Activated T-cell treated with anti-CD3 and anti-CD28 coated beads, Interleukin-2, amount 50 U/mL, for 1 hour (primary cell): Measurements from ENCODE around the gene PEX11G.

Experiments used
- DNase-seq: peaks from one replicate; pipeline ENCODE4 v3.0.0-alpha.2; 2020

PEX11G gene

DNA sequence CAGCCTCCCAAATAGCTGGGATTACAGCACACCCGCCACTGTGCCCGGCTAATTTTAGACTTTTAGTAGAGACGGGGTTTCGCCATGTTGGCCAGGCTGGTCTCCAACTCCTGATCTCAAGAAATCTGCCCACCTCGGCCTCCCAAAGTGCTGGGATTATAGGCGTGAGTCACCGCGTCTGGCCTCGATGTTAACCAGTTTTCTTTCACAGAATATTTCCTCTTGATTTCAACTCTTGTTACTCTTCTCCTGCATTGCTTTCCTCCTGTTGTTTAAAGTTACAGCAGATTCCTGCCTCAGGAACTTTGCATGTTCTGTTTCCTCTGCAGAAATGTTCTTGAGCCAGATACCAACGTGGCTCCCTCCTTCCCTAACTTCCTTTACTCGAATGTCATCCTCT is 3.7 kb upstream of the PEX11G start:
- no peak for DNase-seq

DNA sequence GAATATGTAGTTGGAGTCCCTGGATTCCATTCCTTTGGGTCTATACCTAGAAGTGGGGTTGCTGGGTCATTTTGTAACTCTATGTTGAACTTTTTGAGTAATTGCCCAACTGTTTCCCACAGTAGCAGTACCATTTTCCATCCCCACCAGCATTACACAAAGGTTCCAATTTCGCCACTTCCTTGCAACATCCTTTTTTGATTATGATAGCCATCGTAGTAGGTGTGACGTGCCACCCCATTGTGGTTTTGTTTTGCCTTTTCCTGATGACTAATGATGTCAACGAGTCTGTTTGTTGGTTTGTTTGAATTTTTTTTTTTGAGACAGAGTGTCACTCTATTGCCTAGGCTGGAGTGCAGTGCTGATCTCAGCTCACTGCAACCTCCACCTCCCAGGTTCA is 3.3 kb upstream of the PEX11G start:
- no peak for DNase-seq

DNA sequence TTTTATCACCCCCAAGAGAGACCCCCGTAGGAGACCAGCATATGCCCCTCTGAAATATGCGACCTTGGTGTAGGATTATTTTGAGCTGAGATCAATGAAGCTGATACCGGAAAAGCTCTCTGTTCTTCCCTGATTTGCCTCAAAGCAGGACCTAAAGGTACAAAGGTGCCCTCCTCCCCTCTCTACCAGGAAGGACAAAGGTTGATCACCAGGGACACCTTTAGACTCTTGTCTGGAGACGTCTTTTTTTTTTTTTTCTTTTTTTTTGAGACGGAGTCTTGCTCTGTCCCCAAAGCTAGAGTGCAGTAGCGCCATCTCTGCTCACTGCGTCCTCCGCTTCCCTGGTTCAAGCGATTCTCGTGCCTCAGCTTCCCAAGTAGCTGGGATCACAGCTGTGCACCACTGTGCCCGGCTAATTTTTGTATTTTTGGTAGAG is 792 bp upstream of the PEX11G start:
- DNase-seq: no peak

DNA sequence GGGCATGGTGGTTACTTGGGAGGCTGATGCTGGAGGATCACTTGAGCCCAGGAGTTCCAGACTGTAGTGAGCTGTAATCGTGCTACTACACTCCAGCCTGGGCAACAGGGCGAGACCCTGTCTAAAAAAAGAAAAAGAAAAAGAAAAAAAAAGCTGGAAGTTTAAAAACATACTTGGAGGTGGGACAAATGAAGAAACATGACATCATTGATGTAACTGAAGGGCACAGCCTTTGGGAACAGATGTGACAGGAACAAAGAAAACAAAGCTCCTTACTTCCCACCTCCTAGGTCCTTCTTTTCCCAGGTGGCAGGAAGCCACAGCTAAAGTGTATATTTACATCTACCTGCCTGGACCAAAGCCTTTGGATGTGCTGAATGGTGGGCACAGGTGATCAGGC is 1.9 kb downstream of the PEX11G start:
- no peak for DNase-seq

DNA sequence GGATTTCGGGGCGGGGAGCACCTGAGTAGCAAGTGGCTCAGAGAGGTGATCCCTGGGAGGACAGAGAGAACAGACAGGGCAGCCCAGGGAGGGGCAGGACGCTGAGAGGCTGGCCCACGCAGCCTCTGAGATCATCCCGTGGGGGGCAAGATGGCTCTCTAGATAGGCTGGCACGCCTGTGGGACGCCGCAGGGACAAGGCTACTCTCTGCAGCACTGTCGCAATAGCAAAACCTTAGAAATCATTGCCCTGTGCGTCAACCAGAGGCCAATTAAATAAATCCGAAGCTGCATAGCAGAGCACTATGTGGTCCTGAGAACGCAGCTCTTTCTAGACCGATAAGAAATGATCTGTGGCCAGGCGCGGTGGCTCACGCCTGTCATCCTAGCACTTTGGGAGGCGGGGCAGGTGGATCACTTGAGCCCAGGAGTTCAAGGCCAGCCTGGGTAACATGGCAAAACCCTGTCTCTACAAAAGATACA is 5.1 kb downstream of the PEX11G start:
- no peak for DNase-seq

DNA sequence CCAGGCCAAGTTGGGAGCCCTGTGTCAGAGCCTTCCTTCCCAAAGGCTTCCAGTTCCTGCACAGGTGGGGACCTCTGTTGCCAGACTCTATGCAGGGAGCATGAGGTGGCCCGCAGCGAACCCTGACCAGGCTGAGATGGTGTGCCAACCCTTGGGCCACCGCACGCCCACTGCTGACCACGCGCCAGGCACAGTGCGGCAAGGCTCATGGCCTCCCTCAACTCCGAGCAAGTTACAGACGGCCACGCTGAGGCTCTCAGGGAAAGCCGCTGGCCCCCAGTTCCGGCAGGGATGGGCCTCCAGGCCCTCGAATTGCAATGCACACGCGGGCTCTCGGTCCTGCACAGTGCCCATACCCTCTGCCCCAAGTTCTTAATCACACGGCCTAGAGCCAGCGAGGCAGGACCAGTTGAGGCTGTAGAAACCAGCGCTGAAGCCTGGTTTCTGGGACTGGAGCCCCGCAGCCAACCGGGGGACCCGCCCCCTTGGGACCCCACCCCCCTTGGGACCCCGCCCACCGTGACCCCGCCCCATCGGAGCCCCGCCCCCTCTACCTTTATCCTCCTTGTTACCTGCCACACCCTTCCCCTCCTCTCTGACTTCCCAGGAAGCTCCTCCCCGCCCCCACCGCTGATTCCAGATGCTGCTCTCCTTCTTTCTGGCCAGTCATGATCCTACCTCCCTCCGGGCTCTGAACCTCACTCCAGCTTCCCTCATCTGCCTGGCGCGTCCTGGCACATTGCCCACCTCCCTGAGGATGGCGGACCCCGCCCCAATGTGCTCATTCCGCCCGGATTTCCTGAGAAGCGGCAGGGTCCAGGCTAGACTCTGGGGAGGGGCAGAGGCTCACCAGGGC is 6.0 kb downstream of the PEX11G start:
- DNase-seq: no peak

DNA sequence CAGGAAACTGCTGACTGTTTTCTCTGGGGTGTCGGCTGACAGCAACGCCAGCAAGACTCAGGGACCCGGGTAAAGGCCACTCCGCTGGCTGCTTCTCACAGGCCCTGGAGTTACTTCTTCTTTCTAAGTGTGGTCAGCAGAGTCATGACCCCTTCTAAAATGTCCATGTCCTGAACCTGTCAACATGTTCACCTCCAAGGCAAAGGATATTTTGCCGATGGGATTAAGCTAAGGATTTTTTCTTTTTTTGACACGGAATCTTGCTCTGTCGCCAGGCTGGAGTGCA is 7.9 kb downstream of the PEX11G start:
- no peak for DNase-seq

DNA sequence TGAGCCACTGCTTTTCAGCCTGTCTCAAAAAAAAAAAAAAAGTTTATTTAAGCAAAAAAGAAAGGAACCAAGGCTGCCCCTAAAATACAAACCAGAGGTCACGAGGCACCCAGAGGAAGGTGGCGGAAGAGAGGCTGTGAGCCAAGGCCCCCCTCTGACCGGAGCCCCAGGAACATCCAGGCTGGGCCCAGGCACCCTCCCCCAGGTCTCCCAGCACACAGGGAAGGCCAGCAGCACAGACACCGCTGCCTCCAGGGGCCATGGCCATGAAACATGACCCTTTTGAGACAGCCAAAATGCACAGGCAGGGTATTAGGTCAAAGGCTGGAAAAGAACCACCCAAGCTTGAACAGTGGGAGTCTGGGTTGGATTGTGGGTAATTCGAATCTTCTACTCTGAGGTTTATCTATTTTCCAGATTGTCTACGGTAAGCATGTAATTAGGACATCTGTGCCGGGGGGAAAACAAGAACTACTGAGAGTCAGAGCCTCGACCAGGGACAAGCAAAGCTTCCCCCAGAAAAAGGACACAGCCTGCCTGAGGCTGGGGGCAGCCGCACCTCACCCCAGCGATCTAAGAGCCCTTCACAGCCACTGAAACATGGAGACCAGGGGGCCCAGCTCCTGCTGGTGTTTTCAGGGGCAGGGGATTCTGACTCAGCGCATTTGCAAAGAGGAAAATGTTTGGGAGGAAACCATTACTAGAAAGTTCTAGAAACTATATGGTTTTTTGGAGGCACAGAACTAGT is 8.4 kb downstream of the PEX11G start:
- no peak for DNase-seq

DNA sequence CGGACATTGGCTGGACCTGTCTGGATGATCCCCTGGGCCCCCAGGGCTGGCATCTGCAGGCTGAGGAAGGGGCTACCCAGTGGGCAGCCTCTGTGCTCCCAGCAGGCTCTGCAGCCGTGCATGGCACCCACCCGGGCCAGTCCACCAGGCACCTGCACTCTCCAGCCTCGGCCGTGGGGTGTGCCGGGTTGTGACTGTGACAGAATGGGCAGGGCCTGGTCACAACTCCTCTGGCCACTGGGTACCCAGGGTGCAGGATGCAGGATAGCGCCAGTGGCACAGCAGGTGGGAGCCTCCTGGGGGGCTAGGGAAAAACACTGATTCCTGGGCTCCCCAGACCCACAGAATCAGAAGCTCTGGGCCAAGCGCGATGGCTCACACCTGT is 10.0 kb downstream of the PEX11G start:
- no peak for DNase-seq

DNA sequence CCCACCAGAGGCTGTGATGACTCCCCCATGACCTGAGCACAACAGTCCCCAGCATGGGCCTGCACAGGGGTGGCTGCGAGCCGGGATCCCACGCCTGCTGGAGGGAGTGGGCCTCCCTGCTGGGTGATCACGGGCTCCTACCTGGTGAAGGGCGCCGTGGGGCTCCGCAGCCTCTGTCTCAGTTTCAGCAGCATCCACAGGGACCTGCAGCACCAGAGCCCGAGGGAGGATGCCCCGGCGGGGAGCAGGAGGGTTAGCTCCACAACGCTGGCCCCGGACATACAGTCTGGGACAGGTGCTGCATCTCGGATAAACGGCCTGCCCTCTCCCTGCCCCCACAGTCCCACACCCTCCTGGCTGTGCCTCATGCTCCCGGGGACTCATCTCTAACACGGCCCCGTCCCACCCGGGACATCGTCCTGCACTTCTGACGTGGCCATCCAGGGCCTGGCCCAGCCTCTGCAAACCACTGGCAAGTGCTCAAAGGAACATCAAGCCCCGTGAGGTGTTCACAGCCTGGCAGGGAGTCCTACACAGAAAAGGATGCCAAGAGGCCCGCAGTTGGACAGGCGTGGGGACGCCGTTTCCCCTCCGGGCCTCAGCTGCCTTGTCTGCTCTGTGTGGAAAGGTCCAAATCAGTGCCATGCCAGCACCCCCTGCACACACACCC is 10.5 kb downstream of the PEX11G start:
- DNase-seq: no peak

DNA sequence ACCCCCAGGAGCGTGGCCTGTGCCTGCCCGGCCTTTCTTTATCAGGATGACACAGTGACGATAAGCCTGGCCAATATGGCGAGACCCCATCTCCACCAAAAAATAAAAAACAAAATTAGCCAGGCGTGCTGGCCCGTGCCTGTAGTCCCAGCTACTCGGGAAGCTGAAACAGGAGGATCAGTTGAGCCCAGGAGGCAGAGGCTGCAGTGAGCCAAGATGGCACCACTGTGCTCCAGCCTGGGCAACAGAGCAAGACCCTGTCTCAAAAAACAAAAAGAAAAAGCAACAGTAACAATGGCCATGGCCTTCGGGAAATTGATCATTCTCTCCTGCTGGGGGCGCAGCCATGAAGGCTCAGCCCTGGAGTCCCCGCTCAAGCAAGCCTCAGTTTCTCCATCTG is 11.1 kb downstream of the PEX11G start:
- no peak for DNase-seq

DNA sequence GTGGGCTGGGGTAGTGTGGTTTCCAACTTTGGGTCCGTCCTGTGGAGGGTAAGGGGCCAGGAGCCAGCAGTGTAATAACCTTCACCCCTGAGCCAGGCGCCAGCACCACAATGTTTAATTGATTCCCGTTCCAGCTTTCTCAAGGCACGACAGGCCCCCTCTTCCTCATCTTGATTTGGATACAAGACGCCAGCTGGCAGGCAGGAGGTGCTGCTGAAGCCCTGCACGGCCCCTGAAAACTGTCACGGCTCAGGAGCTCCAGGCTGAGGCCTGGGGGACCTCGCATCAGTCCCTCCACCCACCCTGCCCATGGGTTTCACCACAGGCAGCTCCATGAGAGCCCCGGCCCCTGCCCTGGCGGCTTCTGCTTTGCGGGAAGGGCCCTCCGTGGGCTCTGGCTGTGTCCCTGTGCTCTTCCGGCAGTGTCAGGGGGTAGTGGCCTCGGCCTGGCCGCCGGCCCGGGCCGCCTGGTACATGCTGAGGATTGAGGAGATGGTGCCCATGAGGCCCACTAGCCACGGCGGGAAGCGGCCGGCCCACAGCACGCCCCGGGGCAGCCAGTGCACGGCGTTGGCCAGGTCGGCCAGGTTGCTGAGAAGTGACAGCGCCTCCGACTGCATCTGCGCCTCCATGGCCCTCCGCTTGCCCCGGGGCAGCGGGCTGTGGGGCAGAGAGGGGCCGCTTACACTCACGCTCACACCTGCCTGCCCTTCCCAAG is 11.9 kb downstream of the PEX11G start:
- no peak for DNase-seq

DNA sequence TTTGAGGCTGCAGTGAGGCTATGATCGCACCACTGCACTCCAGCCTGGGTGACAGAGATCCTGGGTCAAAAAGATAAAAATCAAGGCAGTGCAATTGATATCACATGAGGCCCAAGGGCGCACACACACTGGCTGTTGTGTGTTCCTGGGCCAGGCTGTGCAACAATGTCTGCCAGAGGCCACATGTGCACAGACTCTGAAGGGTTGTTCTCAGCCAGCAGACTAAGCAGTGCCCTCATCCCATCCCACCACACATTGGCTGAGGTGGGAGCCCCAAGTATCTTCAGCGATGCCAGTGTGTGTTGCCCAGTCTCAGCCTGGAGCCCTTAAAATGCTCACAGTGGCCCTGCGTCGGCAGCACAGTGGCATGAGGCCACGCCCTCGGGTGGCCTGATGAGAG is 12.6 kb downstream of the PEX11G start:
- no peak for DNase-seq

DNA sequence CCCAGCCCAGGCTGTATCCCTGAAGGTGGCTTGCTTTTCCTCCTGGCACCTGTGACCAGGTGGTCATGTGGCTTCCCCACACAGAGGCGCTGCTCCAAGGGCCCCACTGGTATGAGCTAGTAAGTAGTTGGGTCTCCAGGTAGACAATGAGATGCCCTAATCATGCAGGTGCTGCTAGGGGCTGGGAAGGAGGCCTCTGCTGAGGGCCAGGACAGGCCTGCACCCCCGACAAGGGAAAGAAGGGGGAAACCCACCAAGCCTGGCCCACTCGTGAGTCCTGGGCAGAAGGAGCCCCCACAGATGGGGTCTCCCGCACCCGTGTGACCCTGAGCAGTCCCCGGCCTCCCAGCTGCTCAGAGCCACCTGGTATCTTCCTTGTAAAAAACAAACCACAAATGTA is 13.2 kb downstream of the PEX11G start:
- no peak for DNase-seq

DNA sequence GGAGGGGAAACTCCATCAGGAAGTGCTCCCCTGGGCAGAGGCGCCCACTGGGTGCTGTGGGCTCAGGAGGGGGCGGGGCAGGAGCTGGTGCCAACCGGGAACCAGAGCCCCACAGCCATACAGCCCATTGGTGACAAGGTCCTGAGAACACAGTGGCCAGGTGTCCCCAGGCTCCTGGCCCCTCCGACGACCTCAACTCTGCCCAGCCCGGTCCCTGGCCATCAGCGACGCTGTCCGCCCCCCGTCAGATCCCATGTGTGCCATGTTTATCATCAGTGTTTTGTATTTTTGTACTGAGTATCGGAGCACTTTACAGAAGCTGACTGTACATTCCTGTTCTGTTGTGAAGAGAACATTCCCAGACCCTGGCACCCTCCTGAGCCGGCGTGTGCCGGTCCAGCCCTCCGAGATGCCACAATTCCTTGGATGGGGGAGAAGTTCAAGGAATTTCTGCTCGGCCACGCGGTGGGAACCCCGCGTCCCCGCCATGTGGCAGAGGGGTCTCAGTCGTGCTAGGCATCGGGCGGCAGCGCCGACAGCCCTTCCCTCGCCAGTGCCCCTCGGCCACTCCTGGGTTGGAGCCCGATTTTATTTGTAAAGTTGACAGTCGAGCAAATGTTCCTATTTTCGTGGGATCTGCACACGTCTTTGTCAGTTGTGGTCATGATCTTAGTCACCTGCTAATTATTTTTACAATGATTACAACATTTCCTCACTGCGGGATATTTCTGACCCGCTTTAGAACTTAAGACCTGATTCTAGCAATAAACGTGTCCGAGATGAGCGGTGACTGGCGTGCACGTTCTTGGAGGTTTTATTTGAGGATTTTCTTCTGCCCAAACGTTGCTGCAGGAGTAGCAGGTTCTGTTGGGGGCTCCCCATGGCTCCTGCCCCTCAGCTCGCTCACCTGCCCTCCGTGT is 16.9 kb downstream of the PEX11G start:
- DNase-seq: no peak

DNA sequence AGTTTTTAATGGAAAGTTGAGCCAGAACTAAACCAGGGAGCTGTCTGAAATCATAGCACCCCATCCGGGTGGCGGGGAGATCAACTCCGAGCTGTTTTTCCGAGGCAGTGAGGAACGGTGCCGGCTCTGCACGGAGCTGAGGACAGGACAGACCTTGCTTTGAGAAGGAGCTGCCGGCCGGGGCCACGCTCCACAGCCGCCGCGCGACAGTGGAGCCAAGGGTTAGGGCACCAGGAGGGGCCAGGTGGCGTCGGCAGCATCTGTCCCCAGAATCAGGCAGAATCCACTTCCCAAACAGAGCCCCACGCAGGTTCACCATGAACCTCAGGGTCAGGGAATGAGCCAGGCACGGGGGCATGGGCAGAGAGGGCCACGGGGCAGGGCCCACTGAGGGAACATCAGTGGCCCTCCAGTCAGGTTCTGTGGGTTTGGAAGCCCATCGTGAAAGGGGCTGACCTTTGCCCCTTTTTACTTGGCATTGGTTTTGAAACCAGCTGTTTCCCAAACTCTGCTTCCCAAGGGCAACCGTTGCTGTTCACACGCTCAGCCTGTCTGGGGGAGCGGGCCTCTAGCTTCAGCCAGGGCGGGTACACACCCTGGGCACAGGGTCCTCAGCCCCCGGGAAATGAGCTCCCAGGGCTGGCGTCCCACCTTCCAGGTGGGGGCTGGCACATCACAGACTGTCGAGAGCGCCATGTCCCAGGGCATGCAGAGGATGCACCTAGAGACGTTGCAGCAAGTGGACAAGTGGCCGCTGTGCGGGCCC is 18.1 kb downstream of the PEX11G start:
- no peak for DNase-seq

DNA sequence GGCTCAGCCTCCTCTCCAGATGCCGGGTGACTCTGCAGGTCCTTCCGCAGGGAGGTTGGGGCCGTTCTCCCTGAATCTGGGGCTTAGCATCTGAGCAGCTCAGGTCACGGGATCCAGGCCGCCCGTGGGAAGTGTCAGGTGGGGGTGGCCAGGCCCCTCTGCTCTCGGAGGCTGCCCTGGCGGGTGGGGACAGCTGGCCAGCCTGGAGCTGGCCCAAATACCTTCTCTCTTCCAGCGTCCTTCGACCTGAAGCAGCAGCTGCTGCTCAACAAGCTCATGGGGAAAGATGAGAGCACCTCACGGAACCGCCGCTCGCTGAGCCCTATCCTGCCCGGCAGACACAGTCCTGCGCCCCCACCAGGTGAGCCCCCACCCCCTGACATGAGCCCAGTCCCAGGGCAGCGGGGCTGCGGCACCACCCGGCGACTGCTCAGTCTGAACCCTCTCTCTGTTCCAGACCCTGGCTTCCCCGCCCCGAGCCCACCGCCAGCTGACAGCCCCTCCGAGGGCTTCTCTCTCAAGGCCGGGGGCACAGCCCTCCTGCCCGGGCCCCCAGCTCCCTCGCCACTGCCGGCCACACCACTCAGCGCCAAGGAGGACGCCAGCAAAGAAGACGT is 19.1 kb downstream of the PEX11G start:
- no peak for DNase-seq

DNA sequence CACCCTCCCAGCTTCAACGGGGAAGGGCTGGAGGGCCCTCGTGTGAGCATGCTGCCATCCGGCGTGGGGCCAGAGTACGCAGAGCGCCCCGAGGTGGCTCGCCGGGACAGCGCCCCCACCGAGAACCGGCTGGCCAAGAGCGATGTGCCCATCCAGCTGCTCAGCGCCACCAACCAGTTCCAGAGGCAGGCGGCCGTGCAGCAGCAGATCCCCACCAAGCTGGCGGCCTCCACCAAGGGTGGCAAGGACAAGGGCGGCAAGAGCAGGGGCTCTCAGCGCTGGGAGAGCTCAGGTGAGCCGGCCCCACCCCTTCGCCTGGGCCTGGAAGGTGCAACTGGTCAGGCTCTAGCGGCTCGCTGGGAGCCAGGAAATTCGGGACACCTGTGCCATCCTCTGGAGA is 20.0 kb downstream of the PEX11G start:
- no peak for DNase-seq

DNA sequence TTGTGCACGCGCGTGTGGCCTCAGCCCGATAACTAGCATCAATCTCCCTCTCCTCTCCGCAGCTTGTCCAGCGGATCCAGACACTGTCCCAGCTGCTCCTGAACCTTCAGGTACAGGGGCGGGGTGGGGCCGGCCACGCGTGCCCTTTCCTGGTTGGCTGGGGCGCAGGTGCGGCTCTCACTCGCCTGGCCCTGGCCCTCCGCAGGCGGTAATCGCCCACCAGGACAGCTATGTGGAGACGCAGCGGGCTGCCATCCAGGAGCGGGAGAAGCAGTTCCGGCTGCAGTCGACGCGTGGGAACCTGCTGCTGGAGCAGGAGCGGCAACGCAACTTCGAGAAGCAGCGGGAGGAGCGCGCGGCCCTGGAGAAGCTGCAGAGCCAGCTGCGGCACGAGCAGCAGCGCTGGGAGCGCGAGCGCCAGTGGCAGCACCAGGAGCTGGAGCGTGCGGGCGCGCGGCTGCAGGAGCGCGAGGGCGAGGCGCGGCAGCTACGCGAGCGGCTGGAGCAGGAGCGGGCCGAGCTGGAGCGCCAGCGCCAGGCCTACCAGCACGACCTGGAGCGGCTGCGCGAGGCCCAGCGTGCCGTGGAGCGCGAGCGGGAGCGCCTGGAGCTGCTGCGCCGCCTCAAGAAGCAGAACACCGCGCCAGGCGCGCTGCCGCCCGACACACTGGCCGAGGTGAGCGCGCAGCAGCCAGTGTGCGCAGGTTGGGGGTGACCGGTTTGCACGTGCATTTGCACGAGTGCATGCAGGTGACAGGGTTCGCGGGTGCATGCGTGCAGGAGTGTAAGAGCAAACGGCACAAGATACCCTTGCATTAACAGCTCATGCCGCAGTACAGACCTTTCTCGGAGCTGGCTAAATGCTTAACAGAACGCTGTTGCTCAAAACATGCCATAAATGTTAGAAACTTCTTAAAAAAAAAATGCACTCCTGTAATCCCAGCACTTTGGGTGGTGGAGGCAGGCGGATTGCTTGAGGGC is 21.5 kb downstream of the PEX11G start:
- no peak for DNase-seq

DNA sequence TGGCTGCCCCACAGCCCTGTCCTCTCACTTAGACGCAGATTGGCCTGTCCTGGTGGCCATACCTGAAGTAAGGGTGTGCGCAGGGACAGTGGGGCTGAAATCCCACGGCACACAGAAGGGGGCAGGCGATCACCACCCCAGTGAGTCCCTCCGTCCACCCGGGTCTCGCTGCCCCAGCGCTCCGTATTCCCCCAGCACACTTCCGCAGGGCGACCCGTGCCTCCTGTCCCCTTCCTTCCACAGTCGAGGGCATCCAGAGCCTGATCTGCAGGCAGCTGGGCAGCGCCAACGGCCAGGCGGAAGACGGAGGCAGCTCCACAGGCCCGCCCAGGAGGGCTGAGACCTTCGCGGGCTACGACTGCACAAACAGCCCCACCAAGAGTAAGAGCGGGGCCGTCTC is 25.3 kb downstream of the PEX11G start:
- no peak for DNase-seq
